Kidney (tissue), 14 donors: Measurements from ENCODE around the gene SLC46A1. TPM values are rescaled to one million over a fixed set of nuclear protein-coding genes. Genes with fewer than 3 reads are reported as not detected.
A peak's percentile ranks its signal among the peaks of the same experiment; 100 is the strongest.

ENCODE experiments used
- DNase-seq, 5 donors: peaks; one replicate each; pipeline ENCODE4 v3.0.0-alpha.2; 2013 to 2020
- FAIRE-seq: peaks from 2 replicates; lab custom pipeline; 2012; peaks lifted over from hg19 to GRCh38; lab: Jason Lieb, UNC
- H3K27ac ChIP-seq, 2 donors: one replicate each; pipeline ENCODE4 v1.7.0; 2013; ENCODE audit warnings: low read depth in 2 of 2, low read length in 2 of 2, inconsistent platforms in 1 of 2
- H3K27me3 ChIP-seq: one replicate; pipeline ENCODE4 v1.7.1; 2013; ENCODE audit warnings: low read length, inconsistent platforms; ENCODE audit not compliant: control insufficient read depth, insufficient read depth
- H3K36me3 ChIP-seq, 3 donors: one replicate each; pipeline versions ENCODE4 v1.7.0 to v1.7.1; 2013; ENCODE audit warnings: low read length in 3 of 3, control low read depth in 1 of 3, inconsistent platforms in 1 of 3; ENCODE audit not compliant: insufficient read depth in 3 of 3, control insufficient read depth in 2 of 3
- H3K4me1 ChIP-seq, 3 donors: one replicate each; pipeline versions ENCODE4 v1.7.0 to v1.7.1; 2013; ENCODE audit warnings: low read length in 3 of 3, inconsistent platforms in 1 of 3, low read depth in 1 of 3; ENCODE audit not compliant: control insufficient read depth in 2 of 3, insufficient read depth in 2 of 3
- H3K4me3 ChIP-seq, 3 donors: one replicate each; pipeline versions ENCODE4 v1.7.0 to v1.8.1; 2013; ENCODE audit warnings: low read length in 3 of 3, control low read depth in 1 of 3, inconsistent platforms in 1 of 3
- H3K9ac ChIP-seq, 3 donors: one replicate each; pipeline versions ENCODE4 v1.7.0 to v1.7.1; 2013; ENCODE audit warnings: low read length in 3 of 3, control low read depth in 1 of 3, inconsistent platforms in 1 of 3
- H3K9me3 ChIP-seq, 3 donors: one replicate each; pipeline versions ENCODE4 v1.7.0 to v1.7.1; 2013; ENCODE audit warnings: low read length in 3 of 3, control low read depth in 1 of 3, inconsistent platforms in 1 of 3; ENCODE audit not compliant: control insufficient read depth in 2 of 3, insufficient read depth in 1 of 3
- intact Hi-C: fragments of 100-400 bp; cut with DNase I; formaldehyde crosslinking; loops from one replicate; pipeline ENCODE4 v1.11.1; 2022
- polyA plus RNA-seq: library from polyadenylated mRNA; stranded (reverse); fragments of 350-450 nt; fragmentation: Illumina TruSeq; extraction: RNeasy Lipid Tissue Mini Kit (QIAGEN cat#74804); gene quantifications from one replicate; pipeline ENCODE4 v1.2.3, GENCODE V29; 2014; ENCODE audit warnings: low read depth, low replicate concordance; ENCODE audit not compliant: insufficient read depth
- total RNA-seq: library from RNA; stranded (reverse); fragmentation: NEBNext Ultra II Directional; extraction: Animal tissue kit (Norgen Biotek cat#: 25700); gene quantifications from one replicate; pipeline ENCODE4 v1.2.1, GENCODE V29; 2021
- TF ChIP-seq, protein P1 (sequence below): IDR thresholded peaks from 3 replicates; pipeline ENCODE4 v1.5.1; 2012; ENCODE audit warnings: mild to moderate bottlenecking, moderate library complexity, borderline replicate concordance; ENCODE audit not compliant: insufficient read depth; ENCODE audit errors: extremely low read depth
- donor health status: control.
- donor health status: control.
- donor health status: control.
- donor health status: control.
- donor health status: control.
- donor health status: DM: yes; HTN: yes; CAD: no.
- donor health status: Normal renal cell carcinoma (clear cell type).

The SLC46A1 gene
- total and polyA plus RNA-seq, 2 donors from 2014 or later, result 9.7 to 14.7 TPM

DNA sequence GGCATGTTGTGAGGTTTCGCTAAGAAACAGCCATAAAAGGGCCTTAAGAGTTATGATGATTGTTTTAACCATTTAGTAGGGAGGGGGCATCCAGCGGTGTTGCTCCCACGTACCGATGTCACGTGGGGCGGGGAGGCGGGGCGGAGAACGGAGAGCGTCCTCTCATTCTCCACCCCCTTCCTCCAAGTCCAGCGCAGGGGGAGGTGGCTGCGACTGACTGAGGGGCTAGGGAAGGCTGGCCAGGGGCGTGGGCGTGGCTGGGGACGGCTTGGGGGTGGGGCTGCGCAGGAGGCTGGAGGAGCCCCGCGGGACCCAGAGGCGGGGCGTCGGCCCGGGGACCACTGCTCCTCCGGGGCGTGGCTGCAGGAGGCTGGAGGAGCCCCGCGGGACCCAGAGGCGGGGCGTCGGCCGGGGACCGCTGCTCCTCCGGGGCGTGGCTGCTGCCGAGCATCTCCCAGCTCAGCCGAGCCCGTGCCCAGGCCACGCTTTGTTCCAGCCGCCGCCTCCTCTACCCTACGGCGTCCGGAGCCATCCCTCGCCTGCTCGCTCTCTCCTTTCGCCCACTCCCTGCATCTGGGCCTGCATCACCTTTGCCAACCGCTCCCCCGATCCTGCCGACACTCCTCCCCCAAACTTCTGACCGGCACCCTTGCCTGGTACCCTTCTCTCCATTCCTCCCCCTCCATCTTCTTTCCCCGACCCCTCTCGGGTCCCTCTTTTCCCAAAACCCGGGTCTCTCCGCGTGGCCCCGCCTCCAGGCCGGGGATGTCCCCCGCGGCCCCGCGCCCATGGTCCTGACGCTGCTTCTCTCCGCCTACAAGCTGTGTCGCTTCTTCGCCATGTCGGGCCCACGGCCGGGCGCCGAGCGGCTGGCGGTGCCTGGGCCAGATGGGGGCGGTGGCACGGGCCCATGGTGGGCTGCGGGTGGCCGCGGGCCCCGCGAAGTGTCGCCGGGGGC, 34.5 kb downstream of the SLC46A1 start, which contains the start of gene SARM1:
Gene SARM1, plus strand, starts transcription at position 450 of the 958 bp plus-strand sequence. Its CDS starts 339 bp downstream, at position 789.
- no peak for FAIRE-seq
- Histone ChIP-seq H3K9me3 (no peaks in the 10 kb centered on the region), H3K4me1 (peaks cover 0 to 17% (median 3%) of the 10 kb centered on the region in 3 donors), H3K4me3 (peak within 1 kb of the TSS; percentile 56 to 67 (median 59)), H3K27ac (peak within 1 kb of the TSS in 1 of 2 donors; percentile 28), H3K9ac (peak within 1 kb of the TSS in 2 of 3 donors; percentile 34 to 42), H3K27me3 (no peaks in the 10 kb centered on the region), H3K36me3 (no peaks in the 10 kb centered on the region)
- intact Hi-C loops, result no loop called here
- TF ChIP-seq, protein P1, sequence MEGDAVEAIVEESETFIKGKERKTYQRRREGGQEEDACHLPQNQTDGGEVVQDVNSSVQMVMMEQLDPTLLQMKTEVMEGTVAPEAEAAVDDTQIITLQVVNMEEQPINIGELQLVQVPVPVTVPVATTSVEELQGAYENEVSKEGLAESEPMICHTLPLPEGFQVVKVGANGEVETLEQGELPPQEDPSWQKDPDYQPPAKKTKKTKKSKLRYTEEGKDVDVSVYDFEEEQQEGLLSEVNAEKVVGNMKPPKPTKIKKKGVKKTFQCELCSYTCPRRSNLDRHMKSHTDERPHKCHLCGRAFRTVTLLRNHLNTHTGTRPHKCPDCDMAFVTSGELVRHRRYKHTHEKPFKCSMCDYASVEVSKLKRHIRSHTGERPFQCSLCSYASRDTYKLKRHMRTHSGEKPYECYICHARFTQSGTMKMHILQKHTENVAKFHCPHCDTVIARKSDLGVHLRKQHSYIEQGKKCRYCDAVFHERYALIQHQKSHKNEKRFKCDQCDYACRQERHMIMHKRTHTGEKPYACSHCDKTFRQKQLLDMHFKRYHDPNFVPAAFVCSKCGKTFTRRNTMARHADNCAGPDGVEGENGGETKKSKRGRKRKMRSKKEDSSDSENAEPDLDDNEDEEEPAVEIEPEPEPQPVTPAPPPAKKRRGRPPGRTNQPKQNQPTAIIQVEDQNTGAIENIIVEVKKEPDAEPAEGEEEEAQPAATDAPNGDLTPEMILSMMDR, result no peak
- peak; percentile 95 to 97 (median 96) for DNase-seq

DNA sequence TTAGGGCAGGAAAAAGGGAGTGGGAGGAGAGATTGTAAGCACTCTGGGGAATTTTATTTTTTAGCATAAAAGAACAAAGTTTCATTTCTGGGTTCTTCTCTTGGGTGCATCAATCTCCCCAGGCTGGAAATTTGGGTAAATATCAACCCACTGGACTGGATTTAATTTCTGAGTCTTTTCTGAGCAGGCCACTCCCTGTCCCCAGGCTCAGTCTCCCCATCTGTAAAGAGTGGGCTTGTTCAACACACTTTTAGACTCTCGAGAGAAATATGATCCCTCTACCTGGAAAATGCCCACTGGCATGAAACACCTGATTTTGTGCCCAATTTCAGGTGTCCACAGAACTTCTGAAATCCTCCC, 35.3 kb downstream of the SLC46A1 start:
- intact Hi-C loops, result no loop called here
- Histone ChIP-seq H3K27ac (peak overlapping the region in 1 of 2 donors; percentile 28), H3K4me3 (no peak overlapping the region), H3K9ac (no peak overlapping the region), H3K9me3 (no peaks in the 10 kb centered on the region), H3K36me3 (no peaks in the 10 kb centered on the region), H3K27me3 (no peaks in the 10 kb centered on the region), H3K4me1 (peaks cover 0 to 17% (median 3%) of the 10 kb centered on the region in 3 donors)
- FAIRE-seq (no peak), DNase-seq (no peak)
- TF ChIP-seq, protein P1, result no peak

DNA sequence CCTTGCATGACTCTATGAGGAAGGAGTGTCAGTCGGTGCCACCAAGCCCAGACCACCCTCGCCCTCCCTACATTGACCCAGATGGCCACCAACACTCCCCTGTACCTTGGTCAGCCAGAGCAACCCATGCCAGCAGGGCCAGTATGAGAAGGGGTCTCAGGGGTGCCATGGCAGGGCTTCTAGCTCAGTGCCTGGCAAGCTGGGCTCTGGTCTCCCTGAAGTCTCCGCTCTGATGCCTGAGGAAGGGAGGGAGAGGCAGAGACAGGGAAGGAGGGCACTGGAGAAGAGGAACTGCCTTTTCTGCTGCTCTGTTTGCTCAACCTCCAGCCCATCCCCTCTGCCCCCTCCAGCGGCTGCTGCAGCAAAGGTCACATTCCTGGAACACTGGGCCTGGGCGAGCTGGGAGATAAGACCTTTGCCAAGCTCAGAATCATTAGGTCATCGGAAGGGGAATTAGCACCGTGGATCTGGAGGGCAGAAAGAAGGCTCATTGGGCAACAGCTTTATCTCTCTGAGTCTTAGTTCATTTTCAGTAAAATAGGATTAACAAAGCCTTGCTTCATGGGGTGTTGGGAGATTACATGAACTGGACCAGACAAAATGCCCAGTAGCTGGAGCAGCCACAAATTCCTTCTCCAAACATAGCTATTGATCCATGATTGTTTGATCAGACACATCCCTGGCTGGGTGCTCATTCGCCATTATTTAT, 35.8 kb downstream of the SLC46A1 start, which contains the start of gene VTN:
Gene VTN, minus strand, starts transcription at position 273 of the 709 bp plus-strand sequence. Its CDS starts 104 bp downstream, at position 169.
- no peaks in the 10 kb centered on the region for H3K9me3 ChIP-seq
- intact Hi-C loops, result no loop called here
- no peak within 1 kb of the TSS for H3K9ac ChIP-seq
- no peaks in the 10 kb centered on the region for H3K27me3 ChIP-seq
- H3K27ac ChIP-seq, result peak within 1 kb of the TSS in 1 of 2 donors; percentile 28
- H3K4me1 ChIP-seq, result peaks cover 0 to 17% (median 3%) of the 10 kb centered on the region in 3 donors
- H3K36me3 ChIP-seq, result no peaks in the 10 kb centered on the region
- H3K4me3 ChIP-seq, result no peak within 1 kb of the TSS
- TF ChIP-seq, protein P1, result no peak
- DNase-seq, result peak in 4 of 5 donors; percentile 18 to 92 (median 50)
- no peak for FAIRE-seq
